Lung microvascular endothelial cell (primary cell): ENCODE measurements around the gene NGEF. TPM values are rescaled to one million over a fixed set of nuclear protein-coding genes. Genes with fewer than 3 reads are reported as not detected.
"Not testable (repeated sequence)": the region's sequence is repeated elsewhere in the genome, so short reads cannot be mapped to it uniquely, and the experiment has no call there.

Experiments used
- DNase-seq, 2 donors: peaks; one replicate each; pipeline versions ENCODE4 v3.0.0 to v3.0.0-alpha.2; 2010; ENCODE audit warnings: low read depth in 2 of 2
- total RNA-seq: library from RNA; depleted of rRNA; stranded (reverse); fragments of >200 nt; gene quantifications from 2 replicates; pipeline ENCODE4 v1.2.1, GENCODE V29; 2014

NGEF gene
- total RNA-seq, 1 donor from 2014 or later: not detected

DNA sequence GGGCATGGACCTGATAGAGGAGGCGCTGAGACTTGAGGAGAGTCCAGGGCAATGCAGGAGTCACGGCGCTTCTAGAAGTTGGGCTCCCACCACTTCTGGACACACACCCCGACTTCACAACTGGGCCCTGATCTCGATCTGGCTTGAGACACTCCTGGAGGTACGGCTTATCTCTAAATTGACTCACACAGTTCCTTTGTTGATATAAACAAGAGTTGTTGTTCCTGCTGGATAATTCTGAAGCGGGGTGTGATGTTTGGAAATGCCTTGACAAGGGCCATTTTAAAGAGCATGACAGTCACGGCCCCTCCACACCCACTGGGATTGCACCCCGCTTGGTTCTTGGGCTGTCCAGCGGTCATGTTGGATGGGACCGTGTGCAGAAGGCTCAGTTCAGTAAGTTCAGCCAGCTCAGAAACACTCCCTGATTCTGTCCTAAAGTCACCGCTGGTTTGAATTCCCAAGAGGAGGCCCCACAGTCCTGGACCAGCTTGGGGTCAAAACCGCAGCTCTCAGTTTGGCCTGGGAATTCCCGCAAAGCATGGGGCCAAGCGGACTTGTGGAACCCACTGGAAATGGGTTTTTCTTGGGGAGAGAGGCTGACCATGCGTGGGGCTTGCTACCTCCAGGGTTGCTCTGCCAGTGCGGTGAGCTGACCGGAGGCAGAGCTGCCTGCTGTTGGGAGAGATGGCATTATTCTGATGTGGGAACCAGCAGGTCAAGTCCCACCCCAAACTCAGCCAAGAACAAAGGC, 10.1 kb upstream of the NGEF start:
- no peak for DNase-seq

DNA sequence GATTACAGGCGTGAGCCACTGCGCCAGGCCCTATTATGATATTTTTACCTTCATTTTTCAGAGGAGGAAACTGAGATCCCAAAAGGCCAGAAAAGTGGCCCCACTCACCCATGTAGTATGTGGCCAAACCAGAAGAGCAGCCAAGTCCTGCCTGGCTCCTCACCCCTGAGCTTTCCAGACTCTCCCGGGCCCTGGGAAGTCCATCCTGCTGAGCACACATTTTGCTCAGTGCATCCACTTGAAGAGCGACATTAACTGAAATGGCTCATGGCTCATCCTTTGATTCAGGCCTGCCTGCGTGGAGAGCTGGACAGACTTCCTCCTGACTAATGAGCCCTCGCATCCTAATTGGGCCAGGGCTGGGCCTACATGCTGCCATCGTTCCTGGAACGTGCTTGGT, 9.5 kb upstream of the NGEF start:
- DNase-seq: no peak

GRCh38 chr2:233021771-233022170, 8.7 kb upstream of the NGEF start:
- DNase-seq: peak in 1 of 2 donors; percentile 55

DNA sequence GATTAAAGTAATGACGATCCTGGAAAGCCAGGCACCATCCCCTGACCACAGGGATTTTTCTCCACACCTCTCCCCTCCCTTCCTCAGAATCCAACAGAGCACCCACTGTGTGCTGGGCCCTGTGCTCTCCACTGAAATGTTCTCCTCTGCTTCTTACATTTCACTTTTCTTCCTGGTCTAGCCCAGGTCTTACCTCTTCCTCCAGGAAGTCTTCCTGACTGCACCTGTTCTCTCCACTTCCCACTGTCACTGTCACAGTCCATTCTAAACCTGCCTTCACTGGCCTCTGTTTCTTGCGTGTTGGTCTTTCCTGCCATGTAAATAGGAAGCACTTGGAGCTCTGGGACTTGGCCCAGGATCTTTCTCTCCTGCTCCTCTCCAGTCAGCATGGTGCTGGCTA, 7.4 kb upstream of the NGEF start:
- no peak for DNase-seq

DNA sequence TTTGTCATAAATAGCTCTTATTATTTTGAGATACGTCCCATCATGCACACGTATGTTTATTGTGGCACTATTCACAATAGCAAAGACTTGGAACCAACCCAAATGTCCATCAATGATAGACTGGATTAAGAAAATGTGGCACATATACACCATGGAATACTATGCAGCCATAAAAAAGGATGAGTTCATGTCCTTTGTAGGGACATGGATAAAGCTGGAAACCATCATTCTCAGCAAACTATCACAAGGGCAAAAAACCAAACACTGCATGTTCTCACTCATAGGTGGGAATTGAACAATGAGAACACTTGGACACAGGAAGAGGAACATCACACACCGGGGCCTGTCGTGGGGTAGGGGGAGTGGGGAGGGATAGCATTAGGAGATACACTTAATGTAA, 6.6 kb upstream of the NGEF start:
- not testable (repeated sequence) for DNase-seq

GRCh38 chr2:233017947-233018346, 4.9 kb upstream of the NGEF start:
- no peak for DNase-seq

GRCh38 chr2:233015019-233015645, 2.1 kb upstream of the NGEF start:
- no peak for DNase-seq

- no peak for DNase-seq
Observed at GRCh38 chr2:233013650-233014049, 594 bp upstream of the NGEF start.

- DNase-seq: peak; percentile 16 to 19
Observed at GRCh38 chr2:233012301-233012971, 620 bp downstream of the NGEF start.

DNA sequence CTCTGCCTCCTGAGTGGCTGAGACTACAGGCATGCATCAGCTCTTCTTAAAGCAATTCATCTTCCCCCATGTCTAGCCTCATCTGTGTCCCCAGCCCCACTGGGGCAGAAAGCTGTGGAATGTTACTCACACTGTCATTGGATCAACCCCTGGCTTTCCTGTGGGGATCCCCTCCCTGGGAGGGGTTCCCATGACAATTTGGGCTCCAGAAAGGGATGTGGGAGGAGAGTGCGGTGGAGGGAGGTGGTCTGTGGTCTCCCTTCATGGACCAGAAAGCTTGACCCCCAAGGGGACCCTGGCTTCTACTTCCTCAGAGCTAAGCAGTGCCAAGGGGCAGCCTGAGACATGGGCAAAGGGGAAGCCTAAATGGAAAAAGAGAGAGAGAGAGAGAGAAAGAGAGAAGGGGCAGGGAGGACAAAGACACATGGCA, 1.3 kb downstream of the NGEF start:
- DNase-seq: no peak

GRCh38 chr2:233011268-233011650, 1.8 kb downstream of the NGEF start:
- DNase-seq: no peak

DNA sequence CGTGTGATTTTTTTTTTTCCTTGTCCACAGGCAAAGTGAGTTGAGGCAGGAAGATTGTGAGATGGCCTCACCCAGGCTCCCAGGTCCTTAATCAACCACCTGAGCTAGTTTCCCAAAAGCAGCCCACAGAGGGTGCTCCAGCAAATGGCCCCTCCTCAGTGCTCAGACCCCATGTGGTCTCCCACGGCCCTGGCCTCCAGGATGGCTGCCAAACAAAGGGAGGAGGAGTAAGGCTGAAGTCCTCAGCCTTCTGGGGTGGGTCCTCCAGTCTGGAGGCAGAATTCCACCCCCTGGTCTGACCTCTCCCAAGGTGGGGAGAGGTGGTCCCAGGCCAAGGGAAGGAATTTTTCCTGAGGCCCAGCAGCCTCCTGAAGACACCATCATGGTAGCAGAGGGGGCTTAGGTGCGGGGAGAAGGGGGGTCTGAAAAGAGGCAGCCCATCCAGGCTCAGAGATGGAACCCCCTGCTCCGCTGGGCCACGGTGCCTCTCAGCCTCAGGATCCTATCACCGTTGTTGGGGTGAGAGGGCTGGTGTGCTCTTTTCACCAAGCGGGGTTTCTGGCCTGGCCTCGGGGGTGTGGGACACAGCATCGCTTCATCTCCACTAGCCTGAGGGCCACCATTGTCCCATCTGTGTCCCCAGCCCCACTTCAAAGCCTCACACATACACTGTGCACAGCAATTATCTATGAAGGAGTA, 2.3 kb downstream of the NGEF start:
- DNase-seq: no peak

- DNase-seq: no peak
Observed at GRCh38 chr2:233009661-233010060, 3.4 kb downstream of the NGEF start.

DNA sequence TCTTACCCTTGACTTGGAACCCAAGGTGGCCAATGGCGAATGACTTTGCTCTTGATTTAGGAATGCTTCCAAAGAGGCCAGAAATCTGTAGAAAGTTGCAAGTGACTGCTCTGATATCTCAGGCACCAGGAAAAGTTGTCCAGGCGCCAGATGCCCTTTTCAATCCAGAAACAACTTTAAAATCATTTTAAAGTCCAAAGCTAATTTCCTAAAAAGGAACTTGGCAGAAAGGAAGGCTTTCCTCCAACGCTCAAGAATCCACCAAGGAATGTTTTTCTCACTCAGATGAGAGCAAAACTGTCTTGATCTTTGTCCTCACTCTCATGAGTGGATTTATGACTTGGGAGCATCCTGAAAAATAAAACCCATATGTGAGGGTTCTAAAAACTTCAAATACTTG, 5.3 kb downstream of the NGEF start:
- DNase-seq: no peak

- no peak for DNase-seq
Observed at GRCh38 chr2:233007270-233007669, 5.8 kb downstream of the NGEF start.

- no peak for DNase-seq
Observed at GRCh38 chr2:233006648-233007047, 6.4 kb downstream of the NGEF start.

GRCh38 chr2:233005096-233005495, 8.0 kb downstream of the NGEF start:
- no peak for DNase-seq

DNA sequence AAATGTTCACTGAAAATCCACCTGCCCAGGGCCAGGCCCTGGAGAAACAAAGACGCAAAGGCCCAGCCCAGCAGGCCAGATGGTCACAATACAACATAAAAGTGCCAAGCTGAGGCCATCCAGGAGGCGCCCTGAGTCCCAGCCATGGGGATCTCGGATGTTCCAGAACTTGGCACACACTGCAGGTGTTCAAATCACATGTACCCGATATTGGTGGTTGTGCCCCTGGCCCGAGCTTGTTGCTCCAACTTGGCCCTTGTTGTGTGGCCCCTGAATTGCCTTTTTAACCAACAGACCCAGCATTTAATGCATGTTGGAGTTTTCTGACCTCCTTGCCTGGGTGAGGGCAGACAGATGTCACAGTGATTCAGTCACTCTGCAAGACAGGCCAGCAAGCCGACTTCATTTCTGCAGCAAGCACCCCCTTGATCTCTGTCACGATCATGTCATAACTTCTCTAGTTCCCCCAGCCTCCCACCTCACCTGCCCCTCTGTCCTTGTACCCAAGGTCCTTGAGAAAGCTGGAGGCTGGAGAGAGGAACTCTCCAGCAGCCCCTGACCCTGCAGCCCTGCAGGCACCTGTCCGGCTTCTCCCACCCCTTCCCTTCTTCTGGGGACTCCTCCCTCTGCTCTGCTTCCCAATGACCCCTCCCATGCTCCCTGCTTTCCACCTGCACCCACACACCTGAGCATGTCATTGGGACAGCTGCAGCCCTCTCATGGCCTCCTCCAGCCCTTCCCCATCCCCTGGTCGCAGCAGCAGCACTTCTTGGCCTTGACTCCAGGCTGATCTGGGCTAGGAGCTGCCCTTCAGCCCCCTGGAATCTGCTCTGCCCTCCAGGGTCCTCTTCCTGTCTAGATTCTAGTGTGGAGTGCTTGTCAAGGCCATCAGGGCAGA, 9.1 kb downstream of the NGEF start:
- DNase-seq: no peak

- no peak for DNase-seq
Observed at GRCh38 chr2:233002829-233003657, 10.0 kb downstream of the NGEF start.
